K562 (cell line): ENCODE results near the gene ASPHD1. TPM values are rescaled to one million over a fixed set of nuclear protein-coding genes. Genes with fewer than 3 reads are reported as not detected.

Source experiments
- ATAC-seq: fragments of 200-7000 bp; cut with Tn5 transposase; 3 replicates; pipeline ENCODE4 v1.9.1; 2020; ENCODE audit warnings: moderate library complexity
- BruUV-seq: library from RNA; stranded (reverse); fragments of 400-500 nt; replicated peaks from 2 replicates; lab custom pipeline; 2021; lab: Mats Ljungman, UMichigan
- CTCF ChIA-PET: fragments of 300-600 bp; formaldehyde crosslinking; extraction: SDS; loops from one replicate; lab custom pipeline; 2021; ENCODE audit warnings: low intra/inter-chr PET ratio; lab: Yijun Ruan, JAX
- POLR2A ChIA-PET: fragments of 300-600, 350-650 bp; sonication (Branson Sonifier 250); formaldehyde crosslinking; extraction: SDS; loops from one replicate; lab custom pipeline; 2021; ENCODE audit warnings: antibody characterized with exemption, inconsistent platforms; lab: Yijun Ruan, JAX
- DNase-seq, 4 experiments: peaks; one replicate each; pipeline versions ENCODE4 v3.0.0 to v3.0.0-alpha.2; 2011 to 2018; ENCODE audit warnings: low spot score in 3 of 4, mixed read lengths in 3 of 4; ENCODE audit errors: extremely low read depth in 1 of 4
- FAIRE-seq: peaks from 2 replicates; lab custom pipeline; 2011; peaks lifted over from hg19 to GRCh38; lab: Jason Lieb, UNC
- H2AFZ ChIP-seq: 2 replicates; pipeline ENCODE4 v1.6.0; 2011; ENCODE audit warnings: low read depth, low read length, control low read depth, inconsistent platforms
- H3K27ac ChIP-seq: fragments of 200-600 bp; 3 replicates; pipeline ENCODE4 v1.8.0; 2011; ENCODE audit warnings: low read depth, mild to moderate bottlenecking, control low read depth, inconsistent platforms, low read length, moderate library complexity, mixed read lengths; ENCODE audit errors: extremely low read depth
- H3K27me3 ChIP-seq, 2 experiments: fragments of 300-600 bp in 1 of 2; 2 replicates in 1 of 2; 3 replicates in 1 of 2; pipeline versions ENCODE4 v1.6.0 to v1.8.0; 2011; ENCODE audit warnings: inconsistent platforms in 2 of 2, low read length in 2 of 2, mild to moderate bottlenecking in 1 of 2, mixed read lengths in 1 of 2, moderate library complexity in 1 of 2; ENCODE audit not compliant: control insufficient read depth in 2 of 2, insufficient read depth in 2 of 2
- H3K36me3 ChIP-seq: fragments of 300-600 bp; 3 replicates; pipeline ENCODE4 v1.8.0; 2011; ENCODE audit warnings: mild to moderate bottlenecking, low read length, inconsistent platforms; ENCODE audit not compliant: control insufficient read depth, insufficient read depth
- H3K4me1 ChIP-seq, 2 experiments: fragments of 200-600 bp in 1 of 2; replicated peaks in 1 of 2; 2 replicates in 1 of 2; 3 replicates in 1 of 2; pipeline versions ENCODE4 v1.5.1 to v1.8.0; 2011; ENCODE audit warnings: inconsistent platforms in 2 of 2, low read length in 2 of 2, mild to moderate bottlenecking in 1 of 2, mixed read lengths in 1 of 2, moderate library complexity in 1 of 2; ENCODE audit not compliant: control insufficient read depth in 2 of 2, insufficient read depth in 2 of 2
- H3K4me2 ChIP-seq: 2 replicates; pipeline ENCODE4 v1.6.1; 2011; ENCODE audit warnings: low read length, control low read depth, inconsistent platforms, mixed read lengths; ENCODE audit not compliant: insufficient read depth
- H3K4me3 ChIP-seq: fragments of 200-600 bp; sonication (generic), shearing (Covaris generic); 2 replicates; pipeline ENCODE4 v1.5.1; 2016; ENCODE audit warnings: control low read depth, inconsistent platforms
- H3K79me2 ChIP-seq: fragments of 200-600 bp; 3 replicates; pipeline ENCODE4 v1.8.0; 2011; ENCODE audit warnings: low read length, inconsistent platforms; ENCODE audit not compliant: control insufficient read depth, insufficient read depth
- H3K9ac ChIP-seq, 2 experiments: 2 replicates each; pipeline versions ENCODE4 v1.6.0 to v1.6.1; 2011; ENCODE audit warnings: low read depth in 2 of 2, low read length in 2 of 2, control low read depth in 1 of 2, inconsistent platforms in 1 of 2, mild to moderate bottlenecking in 1 of 2, mixed read lengths in 1 of 2; ENCODE audit not compliant: insufficient read depth in 1 of 2
- H3K9me1 ChIP-seq: one replicate; pipeline ENCODE4 v1.6.0; 2011; ENCODE audit warnings: inconsistent platforms, mild to moderate bottlenecking, low read length, moderate library complexity; ENCODE audit not compliant: control insufficient read depth, insufficient read depth
- H3K9me3 ChIP-seq: replicated peaks from 2 replicates; pipeline ENCODE4 v1.5.1; 2011; ENCODE audit warnings: low read depth, low read length, inconsistent platforms; ENCODE audit not compliant: control insufficient read depth, insufficient read depth
- H4K20me1 ChIP-seq: replicated peaks from 2 replicates; pipeline ENCODE4 v1.6.1; 2011; ENCODE audit warnings: low read length, inconsistent platforms, mixed read lengths; ENCODE audit not compliant: control insufficient read depth, insufficient read depth
- CBFA2T3 ChIP-seq: fragments of 450-650 bp; IDR thresholded peaks from 2 replicates; pipeline ENCODE4 v1.6.1; 2017
- CBX2 ChIP-seq: fragments of 200-600 bp; sonication (generic); IDR thresholded peaks from one replicate; pipeline ENCODE4 v1.6.1; 2012; ENCODE audit warnings: mild to moderate bottlenecking, low read length, inconsistent platforms; ENCODE audit not compliant: insufficient read depth, poor library complexity, severe bottlenecking
- GABPB2 ChIP-seq: fragments of 250-450 bp; sonication (Bioruptor Pico); conservative IDR thresholded peaks from 2 replicates; pipeline ENCODE4 v1.5.1; 2021; ENCODE audit warnings: mild to moderate bottlenecking
- HDAC3 ChIP-seq: fragments of 450-650 bp; IDR thresholded peaks from 2 replicates; pipeline ENCODE4 v1.6.1; 2018; ENCODE audit warnings: borderline replicate concordance, mild to moderate bottlenecking, moderate library complexity; ENCODE audit not compliant: partially characterized antibody
- HMG20B ChIP-seq: fragments of 250-450 bp; sonication (Bioruptor Pico); IDR thresholded peaks from 2 replicates; pipeline ENCODE4 v1.5.0; 2021; ENCODE audit warnings: mild to moderate bottlenecking
- HNRNPH1 ChIP-seq: fragments of 200-400 bp; formaldehyde crosslinking; optimal IDR thresholded peaks from 2 replicates; pipeline ENCODE3; 2017; ENCODE audit warnings: low read depth, mild to moderate bottlenecking, low read length, moderate library complexity
- SETDB1 ChIP-seq: IDR thresholded peaks from one replicate; pipeline ENCODE4 v1.6.1; 2012; ENCODE audit warnings: low read length, control low read depth, inconsistent platforms
- ZNF253 ChIP-seq: fragments of 250-450 bp; sonication (Bioruptor Pico); conservative IDR thresholded peaks from 2 replicates; pipeline ENCODE4 v1.6.1; 2021; ENCODE audit warnings: mild to moderate bottlenecking
- ZNF316 ChIP-seq: fragments of 450-650 bp; IDR thresholded peaks from 2 replicates; pipeline ENCODE4 v1.6.1; 2016
- WGBS: fragments of 100-300 bp; shearing (Covaris generic); methylation state at CpG from one replicate; pipeline ENCODE4 v1.1.6; 2016; ENCODE audit warnings: low coverage, mixed read lengths; ENCODE audit not compliant: insufficient coverage; ENCODE audit errors: missing lambda C conversion rate; 5-methylcytosine and 5-hydroxymethylcytosine counted together
- in situ Hi-C: fragments of 300-500 bp; cut with MboI; formaldehyde crosslinking; loops from 4 replicates; pipeline ENCODE4 v1.15.0; 2018; ENCODE audit warnings: inconsistent platforms, mixed read lengths
- intact Hi-C: fragments of 100-400 bp; cut with micrococcal nuclease; formaldehyde crosslinking; loops from 2 replicates; pipeline ENCODE4 v1.14.2; 2022
- polyA plus RNA-seq, 8 experiments: library from polyadenylated mRNA; depleted of rRNA in 4 of 8; stranded (reverse) in 5 of 8; unstranded in 3 of 8; fragments of >200 nt; fragmentation: Nextera tagmentation in 2 of 8; fragmentation: Illumina TruSeq in 1 of 8; extraction: Ambion mirVana in 2 of 8; extraction: Trizol in 1 of 8; gene quantifications; 2 replicates each; pipeline versions ENCODE4 v1.2.1 to v1.2.3, GENCODE V29; 2011 to 2014; ENCODE audit warnings: inconsistent platforms in 1 of 8, missing spikeins in 1 of 8
- total RNA-seq, 7 experiments: library from RNA; depleted of rRNA in 6 of 7; stranded (reverse); fragments of >200 nt in 6 of 7; fragmentation: Illumina TruSeq in 2 of 7; extraction: Trizol in 2 of 7; gene quantifications; 2 replicates each; pipeline versions ENCODE4 v1.2.1 to v1.2.3, GENCODE V29; 2011 to 2021; ENCODE audit warnings: low replicate concordance in 1 of 7
- TF ChIP-seq, protein P1 (sequence below): IDR thresholded peaks from 2 replicates; pipeline ENCODE4 v1.6.1; 2014; ENCODE audit warnings: antibody characterized with exemption
- TF ChIP-seq, protein P2 (sequence below): IDR thresholded peaks from 2 replicates; pipeline ENCODE4 v1.6.1; 2012; ENCODE audit warnings: low read depth, low read length, improper control_type of control experiment, borderline replicate concordance

ASPHD1 gene
- total and polyA plus RNA-seq, 9 of the 15 experiments (the other 6 are each of a cell fraction or from before 2014, with no cell fraction given), result 0.03 to 0.70 (median 0.24) TPM; not detected in 5

DNA sequence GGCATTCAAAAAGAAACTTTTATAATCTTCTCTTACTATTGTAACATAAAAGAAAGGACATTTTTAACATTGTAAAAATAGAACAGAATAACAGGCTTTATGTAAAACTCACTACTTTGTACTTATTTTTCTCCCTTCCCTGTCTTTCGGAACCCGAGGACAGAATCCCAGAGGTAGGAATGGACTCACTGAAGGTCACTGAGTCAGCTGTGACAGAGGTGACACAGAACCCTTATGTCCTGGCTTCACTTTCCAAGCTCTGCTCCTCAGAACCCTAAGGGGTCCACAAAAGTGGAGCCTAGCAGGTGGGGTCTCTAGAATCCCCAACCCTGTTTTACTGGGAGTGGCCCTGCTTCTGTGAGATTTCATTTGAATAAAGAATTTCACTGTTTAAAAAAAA, 22.0 kb downstream of the ASPHD1 start:
- no peak overlapping the region for H2AFZ ChIP-seq
- CTCF ChIA-PET, result no interaction called here
- DNase-seq, result no peak
- H3K9me3 ChIP-seq, result no peaks in the 10 kb centered on the region
- POLR2A ChIA-PET, result interaction anchor here (0.6 to 0.8 kb wide), 3 partner anchors 12 to 523 kb away, joined by 3 read pairs; partner anchors contain the start of genes SEPHS2 and TAOK2
- WGBS, result 96% methylated on average over 2 of the region's 2 CpGs
- H3K27me3 ChIP-seq, result no peaks in the 10 kb centered on the region
- no peak for FAIRE-seq
- H3K9ac ChIP-seq, result no peak overlapping the region
- TF ChIP-seq SETDB1 (no peak), HMG20B (CRISPR knock-in tag) (no peak), HNRNPH1 (no peak), CBFA2T3 (no peak)
- H3K79me2 ChIP-seq, result peaks cover 27% of the 10 kb centered on the region
- in situ Hi-C loops, result no loop called here
- no peak overlapping the region for H3K4me3 ChIP-seq
- H3K4me1 ChIP-seq, result peaks cover 11 to 29% of the 10 kb centered on the region in 2 experiments; a peak in 4 of 5 replicates
- ATAC-seq, result no peak
- H3K9me1 ChIP-seq, result no peaks in the 10 kb centered on the region
- H3K27ac ChIP-seq, result no peak overlapping the region
- intact Hi-C loops, result no loop called here
- no peaks in the 10 kb centered on the region for H4K20me1 ChIP-seq
- BruUV-seq, result no TSS peak
- peaks cover 48% of the 10 kb centered on the region for H3K36me3 ChIP-seq
- H3K4me2 ChIP-seq, result no peak overlapping the region

DNA sequence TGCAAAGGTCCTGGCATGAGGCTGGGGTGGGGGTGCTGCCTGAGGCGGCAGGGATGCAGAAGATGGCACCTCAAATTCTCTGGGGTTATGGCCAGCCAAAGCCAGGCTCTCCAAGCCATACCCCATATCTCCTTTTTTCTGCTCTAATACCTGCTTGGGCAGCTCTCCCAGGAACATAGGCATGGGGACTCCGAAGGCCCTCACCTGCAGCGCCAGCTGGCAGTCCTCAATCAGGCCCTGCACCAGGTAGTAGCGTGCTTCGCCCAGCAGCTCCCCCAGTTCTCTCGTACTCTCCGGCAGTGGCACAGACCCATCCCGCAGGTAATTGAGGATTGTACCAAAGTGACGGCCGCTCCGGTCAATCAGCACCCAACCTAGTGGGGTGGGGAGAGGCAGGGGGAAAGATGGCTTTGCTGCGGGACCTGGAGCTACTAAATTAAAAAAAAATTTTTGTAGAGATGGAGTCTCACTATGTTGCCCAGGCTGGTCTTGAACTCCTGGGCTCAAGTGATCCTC, 22.8 kb downstream of the ASPHD1 start:
- TF ChIP-seq, protein P1, sequence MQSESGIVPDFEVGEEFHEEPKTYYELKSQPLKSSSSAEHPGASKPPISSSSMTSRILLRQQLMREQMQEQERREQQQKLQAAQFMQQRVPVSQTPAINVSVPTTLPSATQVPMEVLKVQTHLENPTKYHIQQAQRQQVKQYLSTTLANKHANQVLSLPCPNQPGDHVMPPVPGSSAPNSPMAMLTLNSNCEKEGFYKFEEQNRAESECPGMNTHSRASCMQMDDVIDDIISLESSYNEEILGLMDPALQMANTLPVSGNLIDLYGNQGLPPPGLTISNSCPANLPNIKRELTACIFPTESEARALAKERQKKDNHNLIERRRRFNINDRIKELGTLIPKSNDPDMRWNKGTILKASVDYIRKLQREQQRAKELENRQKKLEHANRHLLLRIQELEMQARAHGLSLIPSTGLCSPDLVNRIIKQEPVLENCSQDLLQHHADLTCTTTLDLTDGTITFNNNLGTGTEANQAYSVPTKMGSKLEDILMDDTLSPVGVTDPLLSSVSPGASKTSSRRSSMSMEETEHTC, result no peak
- TF ChIP-seq GABPB2, result no peak
- TF ChIP-seq HDAC3, result no peak
- TF ChIP-seq ZNF253, result no peak
- TF ChIP-seq ZNF316, result no peak
- TF ChIP-seq, protein P2, sequence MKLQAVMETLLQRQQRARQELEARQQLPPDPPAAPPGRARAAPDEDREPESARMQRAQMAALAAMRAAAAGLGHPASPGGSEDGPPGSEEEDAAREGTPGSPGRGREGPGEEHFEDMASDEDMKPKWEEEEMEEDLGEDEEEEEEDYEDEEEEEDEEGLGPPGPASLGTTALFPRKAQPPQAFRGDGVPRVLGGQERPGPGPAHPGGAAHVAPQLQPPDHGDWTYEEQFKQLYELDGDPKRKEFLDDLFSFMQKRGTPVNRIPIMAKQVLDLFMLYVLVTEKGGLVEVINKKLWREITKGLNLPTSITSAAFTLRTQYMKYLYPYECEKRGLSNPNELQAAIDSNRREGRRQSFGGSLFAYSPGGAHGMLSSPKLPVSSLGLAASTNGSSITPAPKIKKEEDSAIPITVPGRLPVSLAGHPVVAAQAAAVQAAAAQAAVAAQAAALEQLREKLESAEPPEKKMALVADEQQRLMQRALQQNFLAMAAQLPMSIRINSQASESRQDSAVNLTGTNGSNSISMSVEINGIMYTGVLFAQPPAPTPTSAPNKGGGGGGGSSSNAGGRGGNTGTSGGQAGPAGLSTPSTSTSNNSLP, result no peak
- no peak for TF ChIP-seq CBX2

More for the DNA sequence above, 22.8 kb downstream of the ASPHD1 start:
- Histone ChIP-seq H3K9me1 (no peaks in the 10 kb centered on the region), H4K20me1 (no peaks in the 10 kb centered on the region), H3K4me2 (no peak overlapping the region), H3K27me3 (no peaks in the 10 kb centered on the region), H3K36me3 (peaks cover 43% of the 10 kb centered on the region), H3K79me2 (peaks cover 27% of the 10 kb centered on the region), H3K4me1 (peaks cover 13 to 29% of the 10 kb centered on the region in 2 experiments; a peak in 4 of 5 replicates), H3K4me3 (no peak overlapping the region), H3K9ac (peak overlapping the region in 1 of 2 experiments; percentile 38; a peak in 2 of 4 replicates), H2AFZ (no peak overlapping the region), H3K27ac (no peak overlapping the region), H3K9me3 (no peaks in the 10 kb centered on the region)
- ATAC-seq, result no peak
- ChIA-PET POLR2A (interaction anchor here (0.6 to 0.8 kb wide), 3 partner anchors 12 to 98 kb away, joined by 3 read pairs; partner anchors contain the start of gene TAOK2), CTCF (no interaction called here)
- WGBS, result 93% methylated on average over 9 of the region's 12 CpGs
- in situ Hi-C loops (no loop called here), intact Hi-C loops (no loop called here)
- TSS peak; percentile 3 for BruUV-seq
- DNase-seq, result no peak
- no peak for FAIRE-seq
